BLaER1 treated with 17β-estradiol and CSF1 and Interleukin-3, amounts not matched to agents 10 nM and 100 nM (cell line): ENCODE results near the gene GHRL.

Experiments
- H3K27ac ChIP-seq, 11 experiments: shearing (Covaris generic); formaldehyde crosslinking; 2 replicates each; pipeline ENCODE4 v1.8.1; 2022
- H3K27me3 ChIP-seq, 11 experiments: shearing (Covaris generic); formaldehyde crosslinking; 2 replicates each; pipeline ENCODE4 v1.8.1; 2022
- H3K36me3 ChIP-seq, 11 experiments: shearing (Covaris generic); formaldehyde crosslinking; 2 replicates each; pipeline ENCODE4 v1.8.1; 2022
- H3K4me1 ChIP-seq, 10 experiments: shearing (Covaris generic); formaldehyde crosslinking; 2 replicates each; pipeline ENCODE4 v1.8.1; 2022
- H3K4me2 ChIP-seq, 11 experiments: shearing (Covaris generic); formaldehyde crosslinking; 2 replicates each; pipeline ENCODE4 v1.8.1; 2022
- H3K4me3 ChIP-seq, 10 experiments: shearing (Covaris generic); formaldehyde crosslinking; 2 replicates each; pipeline ENCODE4 v1.8.1; 2022
- H3K9ac ChIP-seq, 11 experiments: shearing (Covaris generic); formaldehyde crosslinking; 2 replicates each; pipeline ENCODE4 v1.8.1; 2022
- H3K9me3 ChIP-seq, 11 experiments: shearing (Covaris generic); formaldehyde crosslinking; replicated peaks in 1 of 11; 2 replicates each; pipeline ENCODE4 v1.8.1; 2022
- H4K20me1 ChIP-seq, 11 experiments: shearing (Covaris generic); formaldehyde crosslinking; 2 replicates each; pipeline ENCODE4 v1.8.1; 2022
- Cebpa-rat ChIP-seq, 11 experiments: shearing (Covaris generic); IDR thresholded peaks; 2 replicates each; pipeline ENCODE4 v1.8.1; 2022

The GHRL gene

GRCh38 chr3:10289787-10290355, 2.9 kb downstream of the GHRL start:
- no peaks in the 10 kb centered on the region for H3K27me3 ChIP-seq
- peak overlapping the region in 9 of 11 experiments; percentile 15 to 94 (median 88); a peak in 16 of 22 replicates for H3K27ac ChIP-seq
- peaks cover 0 to 17% (median 1%) of the 10 kb centered on the region in 11 experiments; a peak in 8 of 22 replicates for H4K20me1 ChIP-seq
- H3K9me3 ChIP-seq = no peaks in the 10 kb centered on the region
- H3K4me1 ChIP-seq = peaks cover 75 to 100% (median 97%) of the 10 kb centered on the region in 10 experiments
- TF ChIP-seq Cebpa-rat (IDR thresholded peaks at IDR 0.05) = no peak
- H3K36me3 ChIP-seq = peaks cover 38 to 75% (median 62%) of the 10 kb centered on the region in 11 experiments; a peak in 21 of 22 replicates
- H3K4me2 ChIP-seq = peak overlapping the region; percentile 82 to 98 (median 91)
- H3K4me3 ChIP-seq = peak overlapping the region in 1 of 10 experiments; percentile 5; a peak in 1 of 20 replicates
- H3K9ac ChIP-seq = peak overlapping the region in 8 of 11 experiments; percentile 14 to 84 (median 78); a peak in 10 of 22 replicates

DNA sequence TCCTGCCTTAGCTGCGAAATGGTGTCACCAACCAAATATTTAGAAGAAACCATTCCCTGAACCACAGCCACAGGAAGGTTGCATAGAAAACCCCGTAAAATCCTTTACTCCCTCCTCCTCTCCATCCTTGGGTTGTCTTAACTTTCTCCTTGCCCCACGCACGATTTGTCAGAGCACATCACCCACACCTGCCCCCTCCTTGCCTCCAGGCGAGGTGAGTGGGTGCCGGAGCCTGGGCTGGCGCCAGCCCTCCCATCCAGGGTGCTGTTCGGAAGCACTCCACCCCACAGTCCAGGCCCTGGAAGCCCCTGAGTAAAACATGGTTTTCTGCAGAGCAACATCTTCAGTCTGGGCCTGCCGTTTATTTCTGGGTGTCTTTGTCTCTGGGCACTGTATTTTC, 3.7 kb downstream of the GHRL start:
- Histone ChIP-seq H3K36me3 (peaks cover 40 to 75% (median 58%) of the 10 kb centered on the region in 11 experiments; a peak in 21 of 22 replicates), H3K4me3 (no peak overlapping the region), H3K9ac (peak overlapping the region in 8 of 11 experiments; percentile 14 to 84 (median 32); a peak in 11 of 22 replicates), H3K27ac (peak overlapping the region in 8 of 11 experiments; percentile 82 to 94 (median 88); a peak in 11 of 22 replicates), H4K20me1 (peaks cover 0 to 25% (median 6%) of the 10 kb centered on the region in 11 experiments; a peak in 8 of 22 replicates), H3K27me3 (no peaks in the 10 kb centered on the region), H3K4me2 (peak overlapping the region in 10 of 11 experiments; percentile 3 to 98 (median 92); a peak in 19 of 22 replicates), H3K4me1 (peaks cover 76 to 100% (median 97%) of the 10 kb centered on the region in 10 experiments), H3K9me3 (no peaks in the 10 kb centered on the region)
- TF ChIP-seq Cebpa-rat (IDR thresholded peaks at IDR 0.05) = no peak

DNA sequence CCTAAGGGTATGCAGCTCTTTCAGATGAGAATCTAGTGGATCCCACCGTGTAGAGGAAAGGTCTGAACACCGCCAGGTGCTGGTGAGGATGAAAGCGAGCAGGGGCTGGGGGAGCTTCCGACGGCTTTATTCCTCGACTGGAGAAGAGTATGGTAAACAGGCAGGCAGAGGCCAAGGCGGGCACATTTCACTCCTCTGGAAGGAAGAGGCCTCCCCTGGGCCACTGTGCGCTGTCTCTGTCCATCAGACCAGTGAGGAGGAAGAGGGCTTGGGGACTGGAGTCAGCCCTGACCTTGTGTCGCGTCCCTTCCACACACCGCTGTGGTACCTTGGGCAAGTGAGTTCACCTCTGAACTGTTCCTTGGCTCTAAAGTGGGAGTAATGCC, 4.2 kb downstream of the GHRL start:
- Histone ChIP-seq H3K27me3 (no peaks in the 10 kb centered on the region), H4K20me1 (peaks cover 0 to 30% (median 6%) of the 10 kb centered on the region in 11 experiments; a peak in 8 of 22 replicates), H3K4me2 (peak overlapping the region in 8 of 11 experiments; percentile 86 to 98 (median 92); a peak in 14 of 22 replicates), H3K4me1 (peaks cover 76 to 100% (median 97%) of the 10 kb centered on the region in 10 experiments), H3K27ac (peak overlapping the region in 6 of 11 experiments; percentile 19 to 94 (median 90); a peak in 9 of 22 replicates), H3K36me3 (peaks cover 45 to 75% (median 62%) of the 10 kb centered on the region in 11 experiments; a peak in 21 of 22 replicates), H3K4me3 (no peak overlapping the region), H3K9me3 (no peaks in the 10 kb centered on the region), H3K9ac (peak overlapping the region in 2 of 11 experiments; percentile 80 to 84; a peak in 4 of 22 replicates)
- no peak for TF ChIP-seq Cebpa-rat (IDR thresholded peaks at IDR 0.05)

- peaks cover 0 to 34% (median 6%) of the 10 kb centered on the region in 11 experiments; a peak in 8 of 22 replicates for H4K20me1 ChIP-seq
- peaks cover 76 to 100% (median 97%) of the 10 kb centered on the region in 10 experiments for H3K4me1 ChIP-seq
- no peak for TF ChIP-seq Cebpa-rat (IDR thresholded peaks at IDR 0.05)
- peak overlapping the region in 8 of 11 experiments; percentile 86 to 98 (median 92); a peak in 13 of 22 replicates for H3K4me2 ChIP-seq
- H3K27me3 ChIP-seq = no peaks in the 10 kb centered on the region
- H3K27ac ChIP-seq = peak overlapping the region in 5 of 11 experiments; percentile 19 to 94 (median 90); a peak in 7 of 22 replicates
- H3K9ac ChIP-seq = no peak overlapping the region; a peak in 1 of 22 replicates
- H3K9me3 ChIP-seq = no peaks in the 10 kb centered on the region
- no peak overlapping the region for H3K4me3 ChIP-seq
- H3K36me3 ChIP-seq = peaks cover 50 to 79% (median 68%) of the 10 kb centered on the region in 11 experiments; a peak in 21 of 22 replicates
Measured at GRCh38 chr3:10287936-10288574, 4.7 kb downstream of the GHRL start.

DNA sequence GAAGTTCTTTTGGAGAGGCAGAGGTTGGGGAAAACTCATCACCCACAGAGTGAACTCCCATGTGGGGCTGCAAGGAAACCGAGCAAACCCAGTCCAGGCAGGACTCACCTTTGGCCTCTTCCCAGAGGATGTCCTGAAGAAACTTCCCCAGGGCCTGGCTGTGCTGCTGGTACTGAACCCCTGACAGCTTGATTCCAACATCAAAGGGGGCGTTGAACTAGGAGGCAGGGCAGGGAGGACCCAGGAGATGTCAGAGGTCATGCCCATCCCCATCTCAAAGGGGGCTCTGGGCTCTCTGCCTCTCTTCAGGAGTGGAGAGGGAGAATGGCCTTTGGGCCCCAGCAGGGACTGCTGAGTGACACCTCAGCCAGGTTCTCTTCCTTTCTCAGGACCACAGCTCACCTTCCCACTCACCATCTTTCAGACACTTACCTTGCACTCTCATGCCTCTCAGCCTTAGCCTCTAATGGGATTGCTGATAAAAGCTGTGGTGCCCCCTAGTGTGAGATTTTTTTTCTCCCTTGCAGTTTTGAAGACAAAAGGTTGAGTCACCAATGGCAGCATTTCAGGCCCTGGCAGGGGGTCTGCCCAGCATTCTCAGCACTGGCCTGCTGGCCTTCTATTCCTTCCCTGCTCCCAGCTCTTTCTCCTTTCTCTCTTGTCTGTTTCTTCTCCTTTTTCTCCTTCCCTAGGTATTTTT, 6.0 kb downstream of the GHRL start:
- no peaks in the 10 kb centered on the region for H3K27me3 ChIP-seq
- peaks cover 0 to 37% (median 6%) of the 10 kb centered on the region in 11 experiments; a peak in 9 of 22 replicates for H4K20me1 ChIP-seq
- no peak for TF ChIP-seq Cebpa-rat (IDR thresholded peaks at IDR 0.05)
- H3K9me3 ChIP-seq = no peaks in the 10 kb centered on the region
- H3K27ac ChIP-seq = peak overlapping the region in 5 of 11 experiments; percentile 1 to 94 (median 77); a peak in 6 of 22 replicates
- no peak overlapping the region for H3K4me3 ChIP-seq
- peaks cover 76 to 100% (median 99%) of the 10 kb centered on the region in 10 experiments for H3K4me1 ChIP-seq
- H3K36me3 ChIP-seq = peaks cover 59 to 88% (median 77%) of the 10 kb centered on the region in 11 experiments; a peak in 21 of 22 replicates
- H3K4me2 ChIP-seq = peak overlapping the region in 8 of 11 experiments; percentile 2 to 89 (median 78); a peak in 13 of 22 replicates
- no peak overlapping the region for H3K9ac ChIP-seq

DNA sequence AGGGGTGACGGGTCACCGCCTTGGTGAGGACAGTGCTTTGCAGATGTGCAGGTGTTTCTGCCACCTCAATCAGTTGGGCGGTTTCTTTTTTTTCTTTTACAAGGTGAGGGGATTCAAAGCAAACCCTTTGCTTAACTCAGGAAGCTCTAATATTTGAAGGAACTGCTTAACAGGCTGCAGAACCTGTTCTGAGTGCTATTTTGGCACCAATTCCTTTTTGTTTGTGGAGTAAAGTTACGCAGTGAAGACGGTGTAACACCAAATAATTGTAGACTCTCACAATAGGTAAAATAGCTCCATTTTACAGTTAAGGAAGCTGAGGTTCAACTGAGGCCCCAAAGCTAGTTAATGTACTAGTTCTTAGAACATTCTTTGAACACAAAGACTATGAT, 6.6 kb downstream of the GHRL start:
- no peaks in the 10 kb centered on the region for H3K27me3 ChIP-seq

GRCh38 chr3:10285272-10286132, 7.2 kb downstream of the GHRL start:
- H3K27me3 ChIP-seq = no peaks in the 10 kb centered on the region
- H3K27ac ChIP-seq = peak overlapping the region in 9 of 11 experiments; percentile 43 to 94 (median 65); a peak in 18 of 22 replicates
- H3K4me3 ChIP-seq = no peak overlapping the region
- peaks cover 0 to 46% (median 10%) of the 10 kb centered on the region in 11 experiments; a peak in 13 of 22 replicates for H4K20me1 ChIP-seq
- peaks cover 67 to 100% (median 99%) of the 10 kb centered on the region in 10 experiments for H3K4me1 ChIP-seq
- H3K4me2 ChIP-seq = peak overlapping the region; percentile 72 to 89 (median 80)
- peaks cover 67 to 93% (median 82%) of the 10 kb centered on the region in 11 experiments for H3K36me3 ChIP-seq
- TF ChIP-seq Cebpa-rat (IDR thresholded peaks at IDR 0.05) = no peak
- H3K9me3 ChIP-seq = no peaks in the 10 kb centered on the region
- H3K9ac ChIP-seq = peak overlapping the region in 8 of 11 experiments; percentile 28 to 60 (median 48); a peak in 11 of 22 replicates

More for the DNA sequence above, 6.6 kb downstream of the GHRL start:
- H3K9me3 ChIP-seq = no peaks in the 10 kb centered on the region
- H3K36me3 ChIP-seq = peaks cover 60 to 92% (median 80%) of the 10 kb centered on the region in 11 experiments
- no peak overlapping the region for H3K4me3 ChIP-seq
- peak overlapping the region in 7 of 11 experiments; percentile 17 to 94 (median 66); a peak in 9 of 22 replicates for H3K27ac ChIP-seq
- H4K20me1 ChIP-seq = peaks cover 0 to 40% (median 6%) of the 10 kb centered on the region in 11 experiments; a peak in 10 of 22 replicates
- H3K4me2 ChIP-seq = peak overlapping the region; percentile 72 to 89 (median 80); a peak in 21 of 22 replicates
- peak overlapping the region in 3 of 11 experiments; percentile 21 to 30 (median 21); a peak in 3 of 22 replicates for H3K9ac ChIP-seq
- peaks cover 73 to 100% (median 99%) of the 10 kb centered on the region in 10 experiments for H3K4me1 ChIP-seq
- TF ChIP-seq Cebpa-rat (IDR thresholded peaks at IDR 0.05) = no peak
